Activated naive CD8-positive, alpha-beta T cell treated with anti-CD3 and anti-CD28 coated beads, Interleukin-2, amount 50 U/mL, for 24 hours (primary cell): ENCODE results near the gene LSM14A.
A peak's percentile ranks its signal among the peaks of the same experiment; 100 is the strongest.
"Not testable (repeated sequence)": the region's sequence is repeated elsewhere in the genome, so short reads cannot be mapped to it uniquely, and the experiment has no call there.

Experiments
- ATAC-seq: fragments of 150-1000 bp; cut with Tn5 transposase; one replicate; pipeline ENCODE4 v1.10.0; 2021
- DNase-seq: peaks from one replicate; pipeline ENCODE4 v3.0.0; 2021
- H3K27ac Mint-ChIP-seq: one replicate; pipeline ENCODE4 v1.8.0; 2021; ENCODE audit warnings: mild to moderate bottlenecking, mixed read lengths
- H3K27me3 Mint-ChIP-seq: one replicate; pipeline ENCODE4 v1.8.0; 2021; ENCODE audit warnings: mixed read lengths
- H3K36me3 Mint-ChIP-seq: one replicate; pipeline ENCODE4 v1.8.0; 2021; ENCODE audit warnings: low read depth, mixed read lengths
- H3K4me1 Mint-ChIP-seq: one replicate; pipeline ENCODE4 v1.8.0; 2021; ENCODE audit warnings: mixed read lengths
- H3K4me3 Mint-ChIP-seq: one replicate; pipeline ENCODE4 v1.8.0; 2021; ENCODE audit warnings: mild to moderate bottlenecking, moderate library complexity, mixed read lengths
- H3K9me3 Mint-ChIP-seq: one replicate; pipeline ENCODE4 v1.8.0; 2021; ENCODE audit warnings: mixed read lengths

LSM14A gene

DNA sequence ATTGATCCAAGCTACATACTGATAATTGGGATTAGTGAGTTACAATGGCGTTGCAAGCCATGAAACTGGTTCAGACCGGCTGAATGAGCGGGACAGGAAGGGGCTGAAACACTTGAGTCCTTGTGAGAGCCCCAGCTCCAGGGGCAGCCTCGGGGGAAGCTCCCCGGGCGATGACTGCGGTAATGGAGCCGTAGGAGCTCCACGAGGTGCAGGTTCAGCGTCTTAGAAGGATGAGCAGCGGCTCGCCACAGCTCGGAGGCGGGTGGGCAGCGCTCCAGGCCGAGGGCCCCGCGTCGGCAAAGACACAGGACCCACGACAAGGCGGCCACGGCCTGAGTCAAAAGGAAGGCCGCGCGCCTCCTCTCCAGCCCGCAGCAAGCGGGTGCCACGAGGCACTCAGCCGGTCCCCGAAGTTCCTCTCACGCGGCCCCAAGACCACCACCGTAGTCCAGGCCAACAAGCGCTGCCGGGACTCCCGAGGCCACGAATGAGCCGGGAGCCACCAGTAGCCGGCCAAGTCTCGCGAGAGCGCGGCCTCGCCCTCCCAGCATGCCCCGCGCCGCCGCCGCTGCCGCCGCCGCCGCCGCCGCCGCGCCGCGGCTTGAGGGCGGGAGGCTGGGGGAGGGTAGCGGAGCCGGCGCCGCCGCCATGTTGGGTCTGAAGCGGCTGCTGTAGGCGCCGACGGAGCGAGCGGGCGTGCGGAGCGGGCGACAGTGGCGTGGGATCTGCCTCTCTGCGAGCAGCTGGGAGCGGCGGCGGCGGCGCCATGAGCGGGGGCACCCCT, at the start of gene LSM14A:
LSM14A (plus strand) TSS at position 628 of the 784 bp plus-strand sequence; CDS start at position 767, 139 bp downstream.
- Mint-ChIP-seq H3K36me3 (peaks cover 12% of the 10 kb centered on the region), H3K9me3 (no peaks in the 10 kb centered on the region), H3K27ac (peak within 1 kb of the TSS; percentile 100), H3K4me3 (peak within 1 kb of the TSS; percentile 93), H3K27me3 (no peaks in the 10 kb centered on the region), H3K4me1 (peaks cover 43% of the 10 kb centered on the region)
- DNase-seq (peak; percentile 91), ATAC-seq (peak; percentile 72)

DNA sequence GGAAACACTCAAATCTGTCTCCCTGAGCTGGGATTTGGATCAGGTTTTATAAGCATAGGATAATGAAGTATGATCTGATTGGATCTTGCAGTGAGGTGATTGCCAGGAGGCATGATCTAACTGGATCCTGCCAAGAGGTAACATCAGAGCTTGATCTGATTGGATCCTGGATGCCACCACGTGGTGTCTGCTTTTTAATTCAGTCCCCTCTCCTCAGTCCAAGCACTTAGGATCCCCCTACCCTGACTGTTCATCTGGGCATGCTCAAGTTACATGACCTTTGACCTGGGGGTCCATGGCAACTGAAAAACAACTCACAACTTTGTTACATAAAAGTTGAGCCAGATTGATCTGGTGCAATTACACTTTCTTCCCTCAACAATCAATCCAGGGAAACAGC, 47.5 kb upstream of the LSM14A start:
- DNase-seq, result no peak
- Mint-ChIP-seq H3K27me3 (no peaks in the 10 kb centered on the region), H3K4me1 (no peaks in the 10 kb centered on the region), H3K9me3 (no peaks in the 10 kb centered on the region), H3K27ac (no peak overlapping the region), H3K4me3 (no peak overlapping the region), H3K36me3 (no peaks in the 10 kb centered on the region)
- ATAC-seq, result no peak

DNA sequence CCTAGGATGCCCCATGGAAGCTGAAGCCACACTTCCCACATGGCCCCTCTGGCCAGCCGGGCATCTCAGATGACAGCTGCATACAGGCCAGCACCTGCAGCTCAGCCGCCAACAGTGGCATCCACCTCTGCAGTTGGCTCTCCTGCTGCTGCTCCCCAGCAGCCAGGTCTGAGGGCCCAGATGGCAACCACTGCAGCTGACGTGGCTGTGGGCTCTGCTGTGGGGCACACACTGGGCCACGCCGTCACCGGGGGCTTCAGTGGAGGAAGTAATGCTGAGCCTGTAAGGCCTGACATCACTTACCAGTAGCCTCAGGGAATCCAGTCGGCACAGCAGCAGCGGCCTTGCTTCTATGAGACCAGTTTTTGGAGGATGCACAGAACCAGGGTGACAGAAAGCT, 45.3 kb upstream of the LSM14A start:
- no peak for DNase-seq

DNA sequence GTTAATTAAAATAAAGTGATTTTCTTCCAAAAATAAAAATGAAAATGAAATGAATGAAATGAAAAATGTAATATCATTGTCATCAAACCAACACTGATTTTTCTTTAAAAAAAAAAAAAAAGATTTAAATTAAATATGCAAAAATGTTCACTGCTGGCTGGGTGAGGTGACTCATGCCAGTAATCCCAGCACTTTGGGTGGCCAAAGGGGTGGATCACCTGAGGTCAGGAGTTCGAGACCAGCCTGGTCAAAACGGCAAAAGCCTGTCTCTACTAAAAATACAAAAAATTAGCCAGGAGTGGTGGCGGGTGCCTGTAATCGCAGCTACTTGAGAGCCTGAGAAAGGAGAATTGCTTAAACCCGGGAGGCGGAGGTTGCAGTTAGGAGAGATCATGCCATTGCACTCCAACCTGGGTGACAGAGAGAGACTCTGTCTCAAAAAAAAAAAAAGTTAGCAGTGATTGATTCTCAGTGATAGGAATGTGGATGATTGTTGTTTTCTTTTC, 44.6 kb upstream of the LSM14A start:
- ATAC-seq (no peak), DNase-seq (no peak)
- Mint-ChIP-seq H3K36me3 (no peaks in the 10 kb centered on the region), H3K4me1 (no peaks in the 10 kb centered on the region), H3K27me3 (no peaks in the 10 kb centered on the region), H3K27ac (no peak overlapping the region), H3K4me3 (no peak overlapping the region), H3K9me3 (no peaks in the 10 kb centered on the region)

More for the DNA sequence above, 45.3 kb upstream of the LSM14A start:
- Mint-ChIP-seq H3K27ac (no peak overlapping the region), H3K4me3 (no peak overlapping the region), H3K36me3 (no peaks in the 10 kb centered on the region), H3K4me1 (no peaks in the 10 kb centered on the region), H3K9me3 (no peaks in the 10 kb centered on the region), H3K27me3 (no peaks in the 10 kb centered on the region)
- no peak for ATAC-seq

DNA sequence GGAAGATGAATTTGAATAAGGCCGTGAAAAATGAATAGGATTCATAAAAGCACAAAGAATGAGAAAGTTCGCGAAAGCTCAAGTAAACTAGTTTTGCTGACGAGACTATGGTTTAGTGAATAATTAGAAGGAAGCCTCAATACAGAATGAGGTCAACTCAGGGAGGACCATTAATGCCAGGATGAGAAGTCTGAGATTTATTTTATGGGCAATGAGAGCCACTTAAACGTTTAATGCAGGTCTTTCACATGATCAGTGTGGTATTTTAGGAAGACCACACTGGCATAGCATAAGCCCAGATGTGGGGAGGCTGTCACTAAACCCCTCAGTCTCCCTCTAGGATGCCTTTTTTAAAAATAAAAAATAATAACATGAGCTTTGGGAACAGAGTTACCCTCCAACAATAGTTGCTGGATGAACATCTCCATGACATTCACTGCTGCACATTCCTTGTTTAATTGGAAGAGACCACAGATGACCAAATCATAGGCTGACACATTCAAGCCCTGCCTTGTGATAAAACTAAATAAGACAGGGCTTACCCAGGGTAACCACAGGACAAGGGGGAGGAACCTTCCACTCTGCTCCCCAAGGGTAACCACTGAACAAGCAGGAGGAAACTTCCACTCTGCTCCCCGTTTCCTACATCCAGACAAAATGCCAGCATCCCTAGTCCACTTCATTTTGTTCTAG, 43.6 kb upstream of the LSM14A start:
- Mint-ChIP-seq H3K36me3 (no peaks in the 10 kb centered on the region), H3K4me3 (no peak overlapping the region), H3K9me3 (no peaks in the 10 kb centered on the region), H3K27me3 (no peaks in the 10 kb centered on the region), H3K27ac (no peak overlapping the region), H3K4me1 (no peaks in the 10 kb centered on the region)
- ATAC-seq, result no peak
- DNase-seq, result no peak

DNA sequence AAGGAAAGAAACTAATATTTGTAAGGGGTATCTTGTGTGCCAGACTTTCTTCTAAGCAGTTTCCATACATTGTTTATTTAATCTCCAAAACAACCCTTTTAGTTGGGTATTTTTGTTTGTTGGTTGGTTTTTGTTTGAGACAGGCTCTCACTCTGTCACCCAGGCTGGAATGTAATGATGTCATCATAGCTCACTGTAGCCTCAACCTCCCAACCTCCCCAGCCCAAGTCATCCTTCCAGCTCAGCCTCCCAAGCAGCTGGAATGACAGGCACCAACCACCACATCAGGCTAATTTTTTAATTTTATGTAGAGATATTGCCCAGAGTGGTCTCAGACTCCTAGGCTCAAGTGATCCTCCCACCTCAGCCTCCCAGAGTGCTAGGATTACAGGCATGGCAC, 41.2 kb upstream of the LSM14A start:
- DNase-seq (no peak), ATAC-seq (no peak)
- Mint-ChIP-seq H3K36me3 (no peaks in the 10 kb centered on the region), H3K9me3 (no peaks in the 10 kb centered on the region), H3K4me1 (peaks cover 14% of the 10 kb centered on the region), H3K4me3 (no peak overlapping the region), H3K27ac (no peak overlapping the region), H3K27me3 (no peaks in the 10 kb centered on the region)

DNA sequence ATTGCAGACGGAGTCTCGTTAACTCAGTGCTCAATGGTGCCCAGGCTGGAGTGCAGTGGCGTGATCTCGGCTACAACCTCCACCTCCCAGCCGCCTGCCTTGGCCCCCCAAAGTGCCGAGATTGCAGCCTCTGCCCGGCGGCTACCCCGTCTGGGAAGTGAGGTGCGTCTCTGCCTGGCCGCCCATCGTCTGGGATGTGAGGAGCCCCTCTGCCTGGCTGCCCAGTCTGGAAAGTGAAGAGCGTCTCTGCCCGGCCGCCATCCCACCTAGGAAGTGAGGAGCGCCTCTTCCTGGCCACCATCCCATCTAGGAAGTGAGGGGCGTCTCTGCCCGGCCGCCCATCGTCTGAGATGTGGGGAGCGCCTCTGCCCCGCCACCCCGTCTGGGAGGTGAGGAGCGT, 40.2 kb upstream of the LSM14A start:
- ATAC-seq, H3K36me3 Mint-ChIP-seq, DNase-seq, H3K9me3 Mint-ChIP-seq, H3K27ac Mint-ChIP-seq, H3K27me3 Mint-ChIP-seq, H3K4me3 Mint-ChIP-seq: not testable (repeated sequence)
- peaks cover 14% of the 10 kb centered on the region for H3K4me1 Mint-ChIP-seq

DNA sequence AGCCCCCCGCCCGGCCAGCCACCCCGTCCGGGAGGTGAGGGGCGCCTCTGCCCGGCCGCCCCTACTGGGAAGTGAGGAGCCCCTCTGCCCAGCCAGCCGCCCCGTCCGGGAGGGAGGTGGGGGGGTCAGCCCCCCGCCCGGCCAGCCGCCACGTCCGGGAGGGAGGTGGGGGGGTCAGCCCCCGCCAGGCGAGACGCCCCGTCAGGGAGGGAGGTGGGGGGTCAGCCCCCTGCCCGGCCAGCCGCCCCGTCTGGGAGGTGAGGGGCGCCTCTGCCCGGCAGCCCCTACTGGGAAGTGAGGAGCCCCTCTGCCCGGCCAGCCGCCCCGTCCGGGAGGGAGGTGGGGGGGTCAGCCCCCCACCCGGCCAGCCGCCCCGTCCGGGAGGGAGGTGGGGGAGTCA, 39.6 kb upstream of the LSM14A start:
- not testable (repeated sequence) for DNase-seq, H3K36me3 Mint-ChIP-seq, H3K27ac Mint-ChIP-seq, H3K9me3 Mint-ChIP-seq, ATAC-seq, H3K4me3 Mint-ChIP-seq, H3K27me3 Mint-ChIP-seq
- H3K4me1 Mint-ChIP-seq, result peaks cover 14% of the 10 kb centered on the region

DNA sequence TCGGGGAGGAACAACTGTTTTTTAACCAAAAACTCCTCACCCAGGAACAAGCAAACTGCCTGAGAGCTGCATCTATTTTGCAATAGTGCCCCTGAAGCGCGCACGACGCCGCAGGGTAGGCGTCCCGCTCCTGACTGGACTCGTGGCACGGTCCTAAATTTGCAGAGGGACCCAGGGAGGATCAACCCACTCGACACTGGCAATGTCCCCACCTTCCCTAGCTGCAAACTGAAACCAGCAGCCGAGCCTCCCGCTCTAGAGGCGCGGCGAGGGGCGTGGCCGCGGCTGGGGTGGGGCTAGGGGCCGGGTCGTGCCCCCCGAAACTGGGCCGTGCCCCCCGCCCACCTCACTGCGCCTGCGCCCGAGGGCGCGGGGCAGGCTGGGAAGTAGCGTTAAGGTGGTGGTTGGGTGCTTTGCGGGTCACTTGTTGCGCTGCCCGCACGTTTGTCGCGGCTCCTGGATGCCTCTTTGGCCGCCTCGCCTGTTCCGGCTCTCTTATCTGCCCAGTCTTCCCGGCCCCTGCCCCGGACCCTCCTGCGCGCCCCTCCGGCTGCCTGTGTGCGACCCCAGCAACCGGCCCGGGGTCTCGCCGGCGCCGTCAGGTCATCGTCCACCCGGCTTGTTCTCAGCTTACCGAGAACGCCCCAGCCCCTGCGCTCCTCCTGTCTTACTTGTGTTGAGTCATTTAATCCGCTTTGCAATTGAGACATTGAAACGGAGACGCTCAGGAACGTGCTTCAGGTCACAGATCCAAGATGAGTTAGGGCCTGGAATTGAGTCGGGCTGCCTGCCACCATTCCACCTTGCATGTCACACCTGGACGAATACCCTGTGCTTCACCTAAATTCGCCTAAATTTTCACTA, 37.9 kb upstream of the LSM14A start:
- peak overlapping the region; percentile 95 for H3K27ac Mint-ChIP-seq
- no peaks in the 10 kb centered on the region for H3K27me3 Mint-ChIP-seq
- DNase-seq, result peak; percentile 96
- H3K9me3 Mint-ChIP-seq, result no peaks in the 10 kb centered on the region
- ATAC-seq, result peak; percentile 96
- H3K4me3 Mint-ChIP-seq, result peak overlapping the region; percentile 92
- H3K4me1 Mint-ChIP-seq, result peaks cover 14% of the 10 kb centered on the region
- no peaks in the 10 kb centered on the region for H3K36me3 Mint-ChIP-seq

DNA sequence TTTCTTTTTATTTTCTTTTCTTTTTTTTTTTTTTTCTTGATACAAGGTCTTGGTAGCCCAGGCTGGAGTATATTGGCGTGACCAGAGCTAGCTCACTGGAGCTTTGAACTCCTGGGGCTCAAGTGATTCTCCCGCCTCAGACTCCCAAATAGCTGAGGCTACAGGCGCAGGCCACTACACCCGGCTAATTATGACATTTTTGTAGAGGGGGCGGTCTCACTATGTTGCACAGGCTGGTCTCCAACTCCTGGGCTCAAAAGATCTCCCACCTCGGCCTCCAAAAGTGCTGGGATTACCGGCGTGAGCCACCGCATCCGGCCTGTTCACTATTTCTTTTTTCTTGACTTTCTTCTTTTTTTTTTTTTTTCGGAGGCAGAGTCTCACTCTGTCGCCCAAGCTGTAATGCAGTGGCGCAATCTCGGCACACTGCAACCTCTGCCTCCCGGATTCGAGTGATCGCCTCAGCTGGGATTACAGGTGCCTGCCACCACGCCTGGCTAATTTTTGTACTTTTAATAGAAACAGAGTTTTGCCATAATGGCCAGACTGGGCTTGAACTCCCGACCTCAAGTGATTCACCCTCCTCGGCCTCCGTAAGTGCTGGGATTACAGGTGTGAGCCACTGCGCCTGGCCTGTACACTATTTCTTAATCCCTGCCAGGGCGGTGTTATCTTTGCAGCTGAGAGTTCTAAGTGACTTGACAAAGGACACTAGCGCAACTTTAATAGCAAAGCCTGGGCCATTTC, 37.1 kb upstream of the LSM14A start:
- peaks cover 14% of the 10 kb centered on the region for H3K4me1 Mint-ChIP-seq
- no peaks in the 10 kb centered on the region for H3K27me3 Mint-ChIP-seq
- no peaks in the 10 kb centered on the region for H3K9me3 Mint-ChIP-seq
- peak overlapping the region; percentile 92 for H3K4me3 Mint-ChIP-seq
- DNase-seq (no peak), ATAC-seq (no peak)
- H3K36me3 Mint-ChIP-seq, result no peaks in the 10 kb centered on the region
- H3K27ac Mint-ChIP-seq, result peak overlapping the region; percentile 95

DNA sequence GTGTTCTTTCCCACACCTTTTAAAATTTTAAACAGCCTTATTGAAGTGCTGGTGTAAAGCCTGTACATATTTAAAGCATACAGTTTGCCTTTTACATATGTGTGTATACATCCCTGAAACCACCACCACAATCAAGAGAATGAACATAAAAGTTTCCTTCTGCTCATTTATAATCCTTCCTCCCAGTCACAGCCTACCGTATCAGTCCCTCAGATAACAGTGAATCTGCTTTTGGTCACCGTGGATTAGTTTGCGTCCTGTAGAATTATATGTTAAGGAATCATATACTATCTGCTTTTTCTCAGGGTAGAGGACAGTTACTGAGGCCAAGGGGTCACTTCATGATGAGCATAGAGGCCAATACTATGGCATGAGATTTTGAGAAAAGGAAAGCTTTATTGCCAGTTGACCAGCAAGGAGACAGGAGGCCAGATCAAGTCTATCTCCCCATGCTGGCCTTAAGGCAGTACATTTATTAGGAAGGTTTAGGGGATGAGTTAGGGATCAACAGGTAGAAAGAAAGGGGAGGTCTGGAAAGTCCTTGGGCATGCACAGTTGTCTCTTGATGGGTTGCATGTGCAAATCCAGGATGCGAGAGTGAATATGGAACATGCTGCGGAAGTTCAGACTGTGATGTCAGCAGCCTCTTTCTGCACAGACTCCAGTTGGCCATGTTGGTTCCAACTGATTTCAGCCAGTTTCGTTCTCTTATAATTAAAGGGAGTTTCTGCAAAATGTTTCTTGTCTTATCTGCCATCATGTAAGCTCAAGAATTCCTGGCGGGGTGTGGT, 36.3 kb upstream of the LSM14A start:
- no peaks in the 10 kb centered on the region for H3K27me3 Mint-ChIP-seq
- H3K4me1 Mint-ChIP-seq, result peaks cover 14% of the 10 kb centered on the region

DNA sequence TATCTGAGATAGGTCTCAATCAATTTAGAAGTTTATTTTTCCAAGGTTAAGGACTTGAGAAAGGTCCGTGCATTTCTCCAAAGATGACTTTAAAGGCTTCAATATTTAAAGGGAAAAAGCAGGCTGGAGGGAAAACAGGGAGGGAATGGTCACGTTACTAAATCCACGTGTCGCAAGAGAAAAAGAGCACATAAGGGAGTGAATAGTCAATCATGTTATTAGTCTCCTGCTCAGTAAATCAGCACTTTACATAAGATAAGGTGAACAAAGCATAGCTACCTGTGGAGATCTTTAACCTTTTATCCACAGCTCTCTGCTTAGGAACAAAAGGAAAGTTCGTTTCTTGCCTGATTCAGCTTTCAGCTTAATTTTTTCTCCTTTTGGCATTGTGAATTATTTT, 31.3 kb upstream of the LSM14A start:
- no peaks in the 10 kb centered on the region for H3K36me3 Mint-ChIP-seq
- H3K27ac Mint-ChIP-seq, result no peak overlapping the region
- no peak for DNase-seq
- no peak overlapping the region for H3K4me3 Mint-ChIP-seq
- H3K4me1 Mint-ChIP-seq, result peaks cover under 1% of the 10 kb centered on the region
- H3K27me3 Mint-ChIP-seq, result no peaks in the 10 kb centered on the region
- H3K9me3 Mint-ChIP-seq, result no peaks in the 10 kb centered on the region
- no peak for ATAC-seq

More for the DNA sequence above, 36.3 kb upstream of the LSM14A start:
- no peak for DNase-seq
- H3K27ac Mint-ChIP-seq, result peak overlapping the region; percentile 95
- H3K36me3 Mint-ChIP-seq, result no peaks in the 10 kb centered on the region
- H3K4me3 Mint-ChIP-seq, result peak overlapping the region; percentile 92
- ATAC-seq, result no peak
- no peaks in the 10 kb centered on the region for H3K9me3 Mint-ChIP-seq

DNA sequence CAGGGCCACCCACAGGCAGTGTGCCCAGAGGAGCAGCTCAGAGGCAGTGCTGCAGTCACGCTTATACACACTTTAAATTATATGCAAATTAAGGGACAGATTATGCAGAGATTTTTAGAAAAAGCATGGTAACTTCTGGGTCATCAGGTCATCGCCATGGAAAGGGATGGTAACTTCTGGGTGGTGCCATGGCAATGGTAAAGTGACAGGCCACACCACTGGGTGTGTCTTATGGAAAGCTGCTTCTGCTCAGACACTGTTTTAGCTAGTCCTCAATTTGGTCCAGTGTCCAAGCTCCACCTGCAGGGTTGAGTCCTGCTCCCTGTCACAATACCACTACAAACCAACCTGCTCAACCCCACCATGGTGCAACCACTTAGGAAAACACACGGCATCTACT, 29.9 kb upstream of the LSM14A start:
- H3K4me1 Mint-ChIP-seq, result no peaks in the 10 kb centered on the region
- H3K36me3 Mint-ChIP-seq, result no peaks in the 10 kb centered on the region
- no peak overlapping the region for H3K27ac Mint-ChIP-seq
- no peaks in the 10 kb centered on the region for H3K27me3 Mint-ChIP-seq
- H3K4me3 Mint-ChIP-seq, result no peak overlapping the region
- DNase-seq, result no peak
- H3K9me3 Mint-ChIP-seq, result no peaks in the 10 kb centered on the region
- ATAC-seq, result no peak
